ENCODE measurements around the gene RSPO4.

Gene RSPO4

DNA sequence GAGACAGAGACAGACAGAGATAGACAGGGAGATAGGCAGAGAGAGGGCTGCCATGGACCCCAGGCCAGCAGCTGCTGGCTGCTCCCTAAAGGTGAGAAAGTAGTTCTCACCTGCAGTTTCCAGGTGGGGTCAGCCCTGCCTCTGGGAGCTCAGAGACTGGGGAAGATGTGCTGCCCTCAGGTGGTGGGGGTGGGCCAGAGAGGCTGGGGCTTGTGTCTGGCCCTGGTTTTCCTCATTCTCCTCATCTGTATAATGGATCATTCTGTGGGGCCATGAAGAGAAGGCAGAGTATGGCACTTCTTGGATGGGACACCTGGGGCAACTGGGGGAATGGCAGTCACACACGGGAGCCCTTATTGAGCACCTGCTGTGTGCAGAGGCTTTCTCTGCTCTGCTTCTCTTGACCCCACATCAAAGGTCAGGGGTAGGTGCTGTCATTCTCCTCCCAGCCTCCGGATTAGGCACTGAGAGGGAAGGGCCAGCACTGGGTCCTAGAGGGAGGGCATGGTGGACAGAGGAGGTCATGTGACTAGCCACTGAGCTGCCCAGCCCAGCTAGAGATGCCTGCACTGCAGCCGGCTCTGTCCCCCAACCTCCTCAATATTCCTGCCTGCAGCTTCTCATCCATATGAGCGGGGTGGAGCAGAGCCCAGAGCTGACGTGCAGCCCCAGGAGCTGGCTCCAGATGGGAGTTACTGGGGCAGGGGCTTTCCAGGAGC lies 90.1 kb downstream of the RSPO4 start:
- Histone ChIP-seq H3K4me1 (ENCODE audit: insufficient read depth, low read length, severe bottlenecking) (no peaks in the 10 kb centered on the region), H3K4me3 (ENCODE audit: low read depth, low read length, poor library complexity, severe bottlenecking) (no peak overlapping the region), H3K4me2 (ENCODE audit: low read length) (no peak overlapping the region), H3K9me2 (ENCODE audit: low read depth, low read length) (no peaks in the 10 kb centered on the region), H3K27me3 (ENCODE audit: insufficient read depth, low read length) (no peaks in the 10 kb centered on the region), H4K20me1 (ENCODE audit: insufficient read depth, low read length) (no peaks in the 10 kb centered on the region), H3K27ac (ENCODE audit: low read depth, low read length, poor library complexity, severe bottlenecking) (no peak overlapping the region), H2AFZ (ENCODE audit: low read length) (no peak overlapping the region), H3F3A (ENCODE audit: insufficient read depth, low read length) (no peaks in the 10 kb centered on the region), H3K9me3 (ENCODE audit: low read length) (no peaks in the 10 kb centered on the region), H3K9ac (ENCODE audit: low read length) (no peak overlapping the region), H3K36me3 (ENCODE audit: insufficient read depth, low read length) (no peaks in the 10 kb centered on the region), H3K79me2 (ENCODE audit: insufficient read depth, low read length) (no peaks in the 10 kb centered on the region)
- TF ChIP-seq, protein P1, sequence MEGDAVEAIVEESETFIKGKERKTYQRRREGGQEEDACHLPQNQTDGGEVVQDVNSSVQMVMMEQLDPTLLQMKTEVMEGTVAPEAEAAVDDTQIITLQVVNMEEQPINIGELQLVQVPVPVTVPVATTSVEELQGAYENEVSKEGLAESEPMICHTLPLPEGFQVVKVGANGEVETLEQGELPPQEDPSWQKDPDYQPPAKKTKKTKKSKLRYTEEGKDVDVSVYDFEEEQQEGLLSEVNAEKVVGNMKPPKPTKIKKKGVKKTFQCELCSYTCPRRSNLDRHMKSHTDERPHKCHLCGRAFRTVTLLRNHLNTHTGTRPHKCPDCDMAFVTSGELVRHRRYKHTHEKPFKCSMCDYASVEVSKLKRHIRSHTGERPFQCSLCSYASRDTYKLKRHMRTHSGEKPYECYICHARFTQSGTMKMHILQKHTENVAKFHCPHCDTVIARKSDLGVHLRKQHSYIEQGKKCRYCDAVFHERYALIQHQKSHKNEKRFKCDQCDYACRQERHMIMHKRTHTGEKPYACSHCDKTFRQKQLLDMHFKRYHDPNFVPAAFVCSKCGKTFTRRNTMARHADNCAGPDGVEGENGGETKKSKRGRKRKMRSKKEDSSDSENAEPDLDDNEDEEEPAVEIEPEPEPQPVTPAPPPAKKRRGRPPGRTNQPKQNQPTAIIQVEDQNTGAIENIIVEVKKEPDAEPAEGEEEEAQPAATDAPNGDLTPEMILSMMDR (IDR thresholded peaks at IDR 0.05; ENCODE audit: low read length): peak; percentile 46
- TF ChIP-seq EZH2 (IDR thresholded peaks at IDR 0.05; ENCODE audit: borderline replicate concordance, low read length): no peak

DNA sequence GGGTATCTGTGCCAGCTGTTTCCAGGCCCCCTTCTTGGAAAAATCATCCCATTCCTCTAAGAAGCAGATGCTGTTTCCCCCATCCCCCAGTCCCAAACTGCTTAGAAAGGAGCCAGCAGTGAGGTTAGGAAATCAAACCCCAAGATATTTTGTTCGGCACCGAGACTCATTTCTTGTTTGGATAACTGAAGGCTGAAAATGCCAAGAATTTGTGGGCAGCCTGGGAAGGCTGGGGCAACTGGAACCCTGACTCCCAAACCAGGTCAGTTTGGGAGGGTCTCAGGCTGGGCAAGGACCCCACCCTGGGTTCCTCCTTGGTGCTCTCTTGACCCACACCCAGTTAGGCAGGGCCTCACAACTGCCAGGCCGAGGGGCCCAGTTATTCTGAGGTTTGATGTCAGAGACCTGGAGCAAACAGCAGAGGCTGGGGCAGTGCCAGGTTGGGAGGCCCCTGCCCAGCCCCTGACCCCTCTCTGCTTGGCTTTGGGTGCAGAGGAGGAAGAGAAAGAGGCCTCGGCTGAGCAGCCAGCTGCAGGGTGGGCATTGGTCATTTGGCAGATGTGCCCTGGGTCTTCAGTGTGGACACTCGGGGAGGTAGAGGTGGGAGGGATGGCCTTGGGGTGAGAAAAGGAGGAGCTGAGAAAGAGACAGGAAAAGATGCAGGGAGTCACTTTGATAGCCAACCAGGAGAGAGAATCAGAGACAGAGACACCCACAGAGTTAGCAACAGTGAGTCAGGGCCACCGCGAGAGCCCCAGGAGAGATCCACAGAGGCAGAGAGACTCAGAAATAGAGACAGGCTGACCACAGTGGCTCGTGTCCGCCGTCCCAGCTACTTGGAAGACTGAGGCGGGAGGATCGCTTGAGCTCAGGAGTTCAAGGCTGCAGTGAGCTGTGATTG lies 91.0 kb downstream of the RSPO4 start:
- no peaks in the 10 kb centered on the region for H3K79me2 ChIP-seq (ENCODE audit: insufficient read depth, low read length)
- no peaks in the 10 kb centered on the region for H3F3A ChIP-seq (ENCODE audit: insufficient read depth, low read length)
- TF ChIP-seq, protein P1 (IDR thresholded peaks at IDR 0.05; ENCODE audit: low read length): no peak
- no peak for TF ChIP-seq EZH2 (IDR thresholded peaks at IDR 0.05; ENCODE audit: borderline replicate concordance, low read length)
- H3K9me3 ChIP-seq (ENCODE audit: low read length): no peaks in the 10 kb centered on the region
- H3K4me3 ChIP-seq (ENCODE audit: low read depth, low read length, poor library complexity, severe bottlenecking): no peak overlapping the region
- no peaks in the 10 kb centered on the region for H3K27me3 ChIP-seq (ENCODE audit: insufficient read depth, low read length)
- H3K4me2 ChIP-seq (ENCODE audit: low read length): no peak overlapping the region
- H3K4me1 ChIP-seq (ENCODE audit: insufficient read depth, low read length, severe bottlenecking): no peaks in the 10 kb centered on the region
- H3K9ac ChIP-seq (ENCODE audit: low read length): no peak overlapping the region
- H3K36me3 ChIP-seq (ENCODE audit: insufficient read depth, low read length): no peaks in the 10 kb centered on the region
- H4K20me1 ChIP-seq (ENCODE audit: insufficient read depth, low read length): no peaks in the 10 kb centered on the region
- H3K27ac ChIP-seq (ENCODE audit: low read depth, low read length, poor library complexity, severe bottlenecking): no peak overlapping the region
- no peaks in the 10 kb centered on the region for H3K9me2 ChIP-seq (ENCODE audit: low read depth, low read length)
- no peak overlapping the region for H2AFZ ChIP-seq (ENCODE audit: low read length)

DNA sequence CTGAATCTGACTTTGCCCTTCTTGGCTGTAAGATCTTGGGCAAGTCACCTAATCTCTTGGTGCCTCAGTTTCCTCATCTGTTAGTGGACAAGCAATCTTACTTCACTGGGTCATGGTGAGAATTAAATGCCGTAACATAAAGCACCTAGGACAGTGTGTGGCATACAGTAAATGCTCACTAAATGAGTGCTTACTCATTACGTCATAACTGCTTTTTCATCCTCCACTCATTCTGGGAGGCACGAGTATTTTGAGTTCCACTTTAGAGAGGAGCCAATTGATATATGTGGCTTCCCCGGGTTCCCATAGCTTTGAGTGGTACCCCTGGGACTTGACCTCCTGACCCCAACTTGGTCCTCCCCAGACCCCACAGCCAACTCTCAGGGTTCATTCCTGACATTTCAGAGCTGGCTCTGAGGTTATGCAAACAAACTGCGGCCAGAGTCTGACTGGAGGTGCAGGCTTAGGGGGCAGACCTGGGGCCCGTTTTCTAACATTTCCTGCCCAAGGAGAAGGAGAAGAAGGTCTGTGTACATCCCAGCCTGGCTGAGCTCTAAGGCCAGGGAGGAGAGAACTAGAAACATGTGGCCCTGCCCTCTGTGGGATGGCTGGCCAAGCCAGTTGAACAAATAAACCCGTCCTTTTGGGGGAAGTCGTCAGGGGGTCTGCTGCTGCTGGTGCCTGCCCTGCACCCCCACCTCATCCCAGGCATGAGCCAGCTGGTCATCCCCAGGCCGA lies 91.8 kb downstream of the RSPO4 start:
- Histone ChIP-seq H3K27me3 (ENCODE audit: insufficient read depth, low read length) (no peaks in the 10 kb centered on the region), H3K27ac (ENCODE audit: low read depth, low read length, poor library complexity, severe bottlenecking) (no peak overlapping the region), H3K4me2 (ENCODE audit: low read length) (no peak overlapping the region), H3K79me2 (ENCODE audit: insufficient read depth, low read length) (no peaks in the 10 kb centered on the region), H3K36me3 (ENCODE audit: insufficient read depth, low read length) (no peaks in the 10 kb centered on the region), H3K9me3 (ENCODE audit: low read length) (no peaks in the 10 kb centered on the region), H3F3A (ENCODE audit: insufficient read depth, low read length) (no peaks in the 10 kb centered on the region), H3K4me3 (ENCODE audit: low read depth, low read length, poor library complexity, severe bottlenecking) (no peak overlapping the region), H3K9ac (ENCODE audit: low read length) (no peak overlapping the region), H3K4me1 (ENCODE audit: insufficient read depth, low read length, severe bottlenecking) (no peaks in the 10 kb centered on the region), H2AFZ (ENCODE audit: low read length) (no peak overlapping the region), H4K20me1 (ENCODE audit: insufficient read depth, low read length) (no peaks in the 10 kb centered on the region), H3K9me2 (ENCODE audit: low read depth, low read length) (no peaks in the 10 kb centered on the region)
- TF ChIP-seq, protein P1 (IDR thresholded peaks at IDR 0.05; ENCODE audit: low read length): no peak
- TF ChIP-seq EZH2 (IDR thresholded peaks at IDR 0.05; ENCODE audit: borderline replicate concordance, low read length): no peak

Data from OCI-LY1 (cell line).